ENCODE data around the gene GSTM1.
"Not testable (repeated sequence)": the region's sequence is repeated elsewhere in the genome, so short reads cannot be mapped to it uniquely, and the experiment has no call there.

Gene GSTM1

GRCh38 chr1:109705411-109705810, 17.8 kb downstream of the GSTM1 start:
- peaks cover 34% of the 10 kb centered on the region for H3K36me3 Mint-ChIP-seq (ENCODE audit: low read depth)
- no peaks in the 10 kb centered on the region for H3K27me3 Mint-ChIP-seq (ENCODE audit: low read depth, poor library complexity)
- no peak overlapping the region for H3K4me3 Mint-ChIP-seq
- H3K27ac Mint-ChIP-seq: no peak overlapping the region
- no peak for DNase-seq
- no peaks in the 10 kb centered on the region for H3K4me1 Mint-ChIP-seq
- peaks cover 53% of the 10 kb centered on the region for H3K9me3 Mint-ChIP-seq
- no peak for TF ChIP-seq CTCF (IDR thresholded peaks at IDR 0.05)

- Mint-ChIP-seq H3K36me3 (ENCODE audit: low read depth) (peaks cover 25% of the 10 kb centered on the region), H3K9me3 (peaks cover 40% of the 10 kb centered on the region)
- not testable (repeated sequence) for H3K27me3 Mint-ChIP-seq (ENCODE audit: low read depth, poor library complexity); H3K27ac Mint-ChIP-seq; DNase-seq; H3K4me1 Mint-ChIP-seq; H3K4me3 Mint-ChIP-seq
Observed at GRCh38 chr1:109708949-109709348, 21.3 kb downstream of the GSTM1 start.

DNA sequence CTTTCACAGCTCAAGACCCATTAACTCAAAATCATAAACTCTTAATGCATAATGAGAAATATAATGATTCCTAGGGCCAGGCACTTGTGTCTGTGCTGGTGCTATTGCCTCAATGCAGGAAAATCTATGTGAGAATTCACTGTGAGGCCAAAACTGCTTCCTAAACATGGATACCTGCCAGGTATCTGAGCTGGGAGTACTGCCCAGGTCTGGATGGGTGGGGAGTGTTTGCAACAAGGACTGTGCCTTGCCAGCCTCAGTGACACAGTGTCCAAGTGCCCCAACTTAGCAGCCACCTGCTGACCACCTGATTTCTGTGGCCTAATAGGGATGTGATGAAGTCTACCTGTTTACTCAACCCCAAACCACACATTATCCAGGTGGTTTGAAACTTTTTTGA, 22.2 kb downstream of the GSTM1 start:
- H3K27ac Mint-ChIP-seq, H3K4me3 Mint-ChIP-seq, H3K4me1 Mint-ChIP-seq, DNase-seq: not testable (repeated sequence)
- Mint-ChIP-seq H3K36me3 (ENCODE audit: low read depth) (peaks cover 17% of the 10 kb centered on the region), H3K9me3 (peaks cover 32% of the 10 kb centered on the region), H3K27me3 (ENCODE audit: low read depth, poor library complexity) (peaks cover 15% of the 10 kb centered on the region)

- DNase-seq, H3K27ac Mint-ChIP-seq, H3K4me3 Mint-ChIP-seq, H3K4me1 Mint-ChIP-seq: not testable (repeated sequence)
- H3K27me3 Mint-ChIP-seq (ENCODE audit: low read depth, poor library complexity): peaks cover 16% of the 10 kb centered on the region
- peaks cover 32% of the 10 kb centered on the region for H3K9me3 Mint-ChIP-seq
- H3K36me3 Mint-ChIP-seq (ENCODE audit: low read depth): peaks cover 17% of the 10 kb centered on the region
Observed at GRCh38 chr1:109711593-109712320, 24.1 kb downstream of the GSTM1 start, which contains the start of gene GSTM5. Gene GSTM5 (plus strand): TSS chr1:109712251. CDS start chr1:109712313, 62 bp downstream.

DNA sequence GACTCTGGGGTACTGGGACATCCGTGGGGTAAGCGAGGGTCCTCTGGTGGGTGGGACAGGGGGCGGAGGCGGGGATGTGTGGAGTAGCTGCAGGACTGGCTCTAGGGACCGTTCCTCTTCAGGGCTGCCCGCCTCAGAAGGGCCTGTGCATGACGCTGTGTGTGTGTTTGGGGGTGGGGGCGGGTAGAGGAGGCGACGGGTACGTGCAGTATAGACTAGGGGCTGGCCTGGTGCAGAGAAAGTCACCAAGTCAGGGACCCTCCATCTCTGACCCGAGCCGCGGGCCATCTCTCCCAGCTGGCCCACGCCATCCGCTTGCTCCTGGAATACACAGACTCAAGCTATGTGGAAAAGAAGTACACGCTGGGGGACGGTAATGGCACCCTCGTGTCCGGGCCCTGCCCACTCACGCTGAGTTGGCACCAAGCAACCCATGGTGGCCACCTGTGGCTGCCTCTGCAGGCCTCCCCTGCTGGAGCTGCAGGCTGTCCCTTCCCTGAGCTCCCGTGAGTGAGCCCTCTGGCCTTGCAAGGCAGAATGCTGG, 24.8 kb downstream of the GSTM1 start:
- H3K4me1 Mint-ChIP-seq: peaks cover 7% of the 10 kb centered on the region
- H3K27me3 Mint-ChIP-seq (ENCODE audit: low read depth, poor library complexity): peaks cover 16% of the 10 kb centered on the region
- peaks cover 17% of the 10 kb centered on the region for H3K36me3 Mint-ChIP-seq (ENCODE audit: low read depth)
- H3K4me3 Mint-ChIP-seq: no peak overlapping the region
- no peak for TF ChIP-seq CTCF (IDR thresholded peaks at IDR 0.05)
- no peak overlapping the region for H3K27ac Mint-ChIP-seq
- no peak for DNase-seq
- H3K9me3 Mint-ChIP-seq: peaks cover 26% of the 10 kb centered on the region

DNA sequence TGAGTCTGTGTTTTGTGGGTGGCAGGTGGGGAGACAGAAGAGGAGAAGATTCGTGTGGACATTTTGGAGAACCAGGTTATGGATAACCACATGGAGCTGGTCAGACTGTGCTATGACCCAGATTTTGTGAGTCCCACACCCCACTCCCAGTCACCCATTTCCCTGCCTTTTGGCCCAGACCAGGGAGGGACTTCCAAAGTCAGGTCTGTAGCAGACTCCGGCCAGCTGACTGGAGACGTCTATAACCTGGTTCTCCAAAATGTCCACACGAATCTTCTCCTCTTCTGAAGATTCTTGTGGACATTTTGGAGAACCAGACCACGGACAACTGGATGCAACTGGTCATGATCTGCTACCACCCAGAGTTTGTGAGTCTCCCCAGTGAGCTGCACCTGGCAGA, 26.0 kb downstream of the GSTM1 start:
- Mint-ChIP-seq H3K27me3 (ENCODE audit: low read depth, poor library complexity) (peaks cover 20% of the 10 kb centered on the region), H3K9me3 (peaks cover 14% of the 10 kb centered on the region), H3K27ac (no peak overlapping the region), H3K4me1 (peaks cover 7% of the 10 kb centered on the region), H3K36me3 (ENCODE audit: low read depth) (peaks cover 9% of the 10 kb centered on the region), H3K4me3 (no peak overlapping the region)
- DNase-seq: no peak
- TF ChIP-seq CTCF (IDR thresholded peaks at IDR 0.05): no peak

DNA sequence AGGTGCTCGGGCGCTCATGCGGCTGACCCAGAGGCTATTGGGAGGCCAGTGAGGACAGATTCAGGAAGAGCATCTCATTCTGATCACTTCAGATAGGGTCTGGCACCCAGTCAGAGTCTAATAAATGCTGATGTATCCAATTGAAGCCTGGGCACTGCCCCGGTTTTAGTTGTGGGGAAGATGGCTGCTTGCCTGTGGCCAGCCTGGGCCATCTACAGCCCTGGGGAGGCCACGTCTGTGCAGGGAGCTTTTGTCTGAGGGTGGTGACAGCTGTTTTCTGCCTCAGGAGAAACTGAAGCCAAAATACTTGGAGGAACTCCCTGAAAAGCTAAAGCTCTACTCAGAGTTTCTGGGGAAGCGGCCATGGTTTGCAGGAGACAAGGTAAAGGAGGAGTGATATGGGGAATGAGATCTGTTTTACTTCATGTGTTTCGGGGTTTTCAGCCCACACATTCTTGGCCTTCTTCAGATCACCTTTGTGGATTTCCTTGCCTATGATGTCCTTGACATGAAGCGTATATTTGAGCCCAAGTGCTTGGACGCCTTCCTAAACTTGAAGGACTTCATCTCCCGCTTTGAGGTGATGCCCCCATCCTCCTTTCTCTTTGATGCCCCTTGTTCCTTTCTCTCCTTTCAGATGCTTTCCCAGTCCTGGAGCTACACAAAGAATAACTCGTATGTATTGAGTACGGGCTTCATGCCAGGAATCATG, 27.2 kb downstream of the GSTM1 start:
- TF ChIP-seq CTCF (IDR thresholded peaks at IDR 0.05): no peak
- no peak overlapping the region for H3K4me3 Mint-ChIP-seq
- H3K4me1 Mint-ChIP-seq: peaks cover 7% of the 10 kb centered on the region
- no peaks in the 10 kb centered on the region for H3K36me3 Mint-ChIP-seq (ENCODE audit: low read depth)
- H3K27me3 Mint-ChIP-seq (ENCODE audit: low read depth, poor library complexity): peaks cover 20% of the 10 kb centered on the region
- peaks cover 4% of the 10 kb centered on the region for H3K9me3 Mint-ChIP-seq
- H3K27ac Mint-ChIP-seq: no peak overlapping the region
- no peak for DNase-seq
